T-cell (primary cell): ENCODE measurements around the gene CYP51A1. TPM values are rescaled to one million over a fixed set of nuclear protein-coding genes. Genes with fewer than 3 reads are reported as not detected.

Experiments
- ATAC-seq, 4 experiments: fragments of 200-7000 bp in 3 of 4; fragments of 150-1000 bp in 1 of 4; cut with Tn5 transposase; replicated peaks in 1 of 4; 1 replicate in 3 of 4; 2 replicates in 1 of 4; pipeline ENCODE4 v1.10.0; 2021; ENCODE audit warnings: moderate library complexity in 3 of 4, mild to moderate bottlenecking in 2 of 4, moderate number of reproducible peaks in 1 of 4
- CTCF ChIA-PET, 2 donors: fragments of 300-600 bp; sonication (Branson Sonifier 250); formaldehyde crosslinking; loops; one replicate each; lab custom pipeline; 2022; ENCODE audit warnings: antibody characterized with exemption in 2 of 2; lab: Charles Lee
- POLR2A ChIA-PET, 2 donors: fragments of 300-600 bp; sonication (Branson Sonifier 250); formaldehyde crosslinking; loops; one replicate each; lab custom pipeline; 2022; ENCODE audit warnings: antibody characterized with exemption in 2 of 2; lab: Charles Lee
- DNase-seq, 35 experiments: peaks; one replicate each; pipeline versions ENCODE4 v3.0.0 to v3.0.0-alpha.2; 2013 to 2023
- H3K27ac ChIP-seq: one replicate; pipeline ENCODE4 v1.5.1; 2013; ENCODE audit warnings: low read length
- H3K27me3 ChIP-seq, 2 experiments: replicated peaks in 1 of 2; 1 replicate in 1 of 2; 2 replicates in 1 of 2; pipeline versions ENCODE4 v1.6.1 to v1.7.0; 2013; ENCODE audit warnings: low read length in 1 of 2, mixed read lengths in 1 of 2; ENCODE audit not compliant: control insufficient read depth in 2 of 2, insufficient read depth in 2 of 2; ENCODE audit errors: extremely low read depth in 1 of 2
- H3K36me3 ChIP-seq, 2 donors: 1 replicate in 1 of 2; 2 replicates in 1 of 2; pipeline versions ENCODE4 v1.6.1 to v1.7.0; 2013; ENCODE audit warnings: low read length in 1 of 2; ENCODE audit not compliant: control insufficient read depth in 2 of 2, insufficient read depth in 1 of 2; ENCODE audit errors: extremely low read depth in 1 of 2
- H3K4me1 ChIP-seq, 2 experiments: 1 replicate in 1 of 2; 2 replicates in 1 of 2; pipeline versions ENCODE4 v1.6.1 to v1.7.0; 2013; ENCODE audit warnings: low read length in 2 of 2, mixed read lengths in 1 of 2; ENCODE audit not compliant: insufficient read depth in 2 of 2, control insufficient read depth in 1 of 2; ENCODE audit errors: extremely low read depth in 1 of 2
- H3K4me3 ChIP-seq, 2 donors: 1 replicate in 1 of 2; 2 replicates in 1 of 2; pipeline versions ENCODE4 v1.5.1 to v1.7.0; 2013; ENCODE audit warnings: mild to moderate bottlenecking in 2 of 2, low read length in 1 of 2, moderate library complexity in 1 of 2; ENCODE audit not compliant: control insufficient read depth in 1 of 2; ENCODE audit errors: extremely low read depth in 1 of 2
- H3K9me3 ChIP-seq: 2 replicates; pipeline ENCODE4 v1.7.0; 2013
- H3K27ac Mint-ChIP-seq, 2 donors: one replicate each; pipeline ENCODE4 v1.8.0; 2020 to 2021; ENCODE audit warnings: mild to moderate bottlenecking in 2 of 2, mixed read lengths in 2 of 2
- H3K27me3 Mint-ChIP-seq, 2 donors: one replicate each; pipeline ENCODE4 v1.8.0; 2021 to 2022; ENCODE audit warnings: mixed read lengths in 2 of 2
- H3K36me3 Mint-ChIP-seq: one replicate; pipeline ENCODE4 v1.8.0; 2021; ENCODE audit warnings: mixed read lengths
- H3K4me1 Mint-ChIP-seq, 3 donors: one replicate each; pipeline ENCODE4 v1.8.0; 2020 to 2022; ENCODE audit warnings: mixed read lengths in 3 of 3, mild to moderate bottlenecking in 1 of 3
- H3K4me3 Mint-ChIP-seq, 3 donors: one replicate each; pipeline ENCODE4 v1.8.0; 2020 to 2022; ENCODE audit warnings: mild to moderate bottlenecking in 3 of 3, mixed read lengths in 3 of 3, moderate library complexity in 3 of 3
- H3K9me3 Mint-ChIP-seq, 3 donors: one replicate each; pipeline ENCODE4 v1.8.0; 2020 to 2022; ENCODE audit warnings: mixed read lengths in 3 of 3
- WGBS: methylation state at CpG from one replicate; pipeline ENCODE4 v1.1.5; 2013; ENCODE audit warnings: missing lambda C conversion rate; ENCODE audit not compliant: insufficient coverage; 5-methylcytosine and 5-hydroxymethylcytosine counted together
- total RNA-seq, 35 experiments: library from RNA in 6 of 35; stranded (reverse) in 6 of 35; fragments of 120-200 nt in 1 of 35; gene quantifications; one replicate each; pipeline versions ENCODE4 v1.2.1 to v1.2.4 and lab custom pipeline; 2013 to 2026

The CYP51A1 gene
- total RNA-seq, 5 donors from 2014 or later (not counting 1 experiment from before 2014, with no cell fraction given) = 12.8 to 25.8 (median 18.5) TPM

DNA sequence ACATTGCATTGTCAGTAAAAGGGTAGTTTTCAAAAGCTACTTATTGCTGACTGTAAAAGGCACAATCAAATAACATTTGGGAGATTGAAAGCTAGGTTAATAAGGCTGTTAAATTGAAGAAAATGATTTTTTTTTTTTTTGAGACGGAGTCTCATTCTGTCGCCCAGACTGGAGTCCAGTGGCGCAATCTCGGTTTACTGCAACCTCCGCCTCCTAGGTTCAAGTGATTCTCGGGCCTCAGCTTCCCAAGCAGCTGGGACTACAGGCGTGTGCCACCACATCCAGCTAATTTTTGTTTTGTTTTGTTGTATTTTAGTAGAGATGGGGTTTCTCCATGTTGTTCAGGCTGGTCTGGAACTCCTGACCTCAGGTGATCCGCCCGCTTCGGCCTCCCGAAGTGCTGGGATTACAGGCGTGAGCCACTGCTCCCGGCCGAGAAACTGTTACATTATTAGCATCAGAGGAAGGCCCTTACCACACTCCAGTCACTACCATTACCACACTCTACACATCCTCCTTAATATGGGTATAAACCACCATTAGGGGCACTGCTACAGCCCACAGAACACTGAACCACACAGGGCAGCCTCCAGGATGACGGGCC lies 1.0 kb downstream of the CYP51A1 start:
- no peaks in the 10 kb centered on the region for H3K27me3 Mint-ChIP-seq
- peak overlapping the region; percentile 52 to 98 for H3K4me3 ChIP-seq
- DNase-seq = no peak
- H3K9me3 ChIP-seq = no peaks in the 10 kb centered on the region
- peak; percentile 1 to 11 (median 8) for ATAC-seq
- POLR2A ChIA-PET = interaction anchor here in 1 of 2 donors (0.6 to 1.4 kb wide), 4 partner anchors 56 to 564 kb away, joined by 3 to 4 read pairs (median 3); no protein-coding TSS in a partner anchor
- H3K9me3 Mint-ChIP-seq = no peaks in the 10 kb centered on the region
- CTCF ChIA-PET = interaction anchor here in 1 of 2 donors (0.7 to 1.5 kb wide), 4 partner anchors 110 to 399 kb away, joined by 3 to 6 read pairs (median 3); partner anchors contain the start of genes GATAD1 and RBM48
- H3K36me3 Mint-ChIP-seq = peaks cover 12% of the 10 kb centered on the region
- H3K27ac Mint-ChIP-seq = peak overlapping the region; percentile 94 to 99
- no peaks in the 10 kb centered on the region for H3K27me3 ChIP-seq
- H3K4me3 Mint-ChIP-seq = peak overlapping the region; percentile 89 to 99 (median 95)
- peak overlapping the region; percentile 81 for H3K27ac ChIP-seq
- H3K36me3 ChIP-seq = no peaks in the 10 kb centered on the region
- 24% methylated on average over 5 of the region's 15 CpGs for WGBS
- H3K4me1 Mint-ChIP-seq = peaks cover 31 to 37% (median 34%) of the 10 kb centered on the region in 3 donors
- H3K4me1 ChIP-seq = peaks cover 8 to 21% of the 10 kb centered on the region in 2 experiments

DNA sequence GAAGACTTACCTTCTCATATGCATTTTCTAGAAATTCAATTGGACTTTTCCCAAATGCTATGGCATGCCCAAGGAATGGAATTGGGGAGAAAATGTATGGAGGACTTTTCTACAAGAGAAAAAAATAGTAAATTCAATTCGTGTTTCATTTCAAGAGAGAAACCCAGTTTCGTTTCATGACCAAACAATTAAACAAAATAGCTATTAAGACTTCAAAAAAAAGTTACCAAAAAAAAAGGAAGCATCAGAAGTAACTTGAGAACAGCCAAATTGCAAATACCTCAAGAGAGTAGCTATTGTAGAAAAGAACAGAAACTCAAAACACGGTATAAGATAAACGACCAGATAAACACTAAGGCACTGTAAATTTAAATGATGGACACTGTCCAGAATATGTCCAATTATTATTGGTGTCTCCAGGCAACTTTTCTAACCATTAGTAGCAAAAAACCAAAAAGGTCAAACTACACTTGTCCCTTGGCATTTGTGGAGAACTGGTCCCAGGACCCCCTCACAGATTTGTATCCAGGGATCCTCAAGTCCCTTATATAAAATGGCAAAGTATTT lies 2.4 kb downstream of the CYP51A1 start:
- Mint-ChIP-seq H3K4me3 (no peak overlapping the region), H3K4me1 (peaks cover 31 to 37% (median 34%) of the 10 kb centered on the region in 3 donors), H3K27me3 (no peaks in the 10 kb centered on the region), H3K9me3 (no peaks in the 10 kb centered on the region), H3K27ac (no peak overlapping the region), H3K36me3 (peaks cover 22% of the 10 kb centered on the region)
- 92% methylated on average over 2 of the region's 4 CpGs for WGBS
- no peaks in the 10 kb centered on the region for H3K27me3 ChIP-seq
- peaks cover 8 to 21% of the 10 kb centered on the region in 2 experiments for H3K4me1 ChIP-seq
- H3K27ac ChIP-seq = no peak overlapping the region
- POLR2A ChIA-PET = interaction anchor here (0.6 to 1.4 kb wide), 6 partner anchors 17 to 626 kb away, joined by 3 to 6 read pairs (median 4); partner anchors contain the start of gene RBM48 (in 1 of the 2)
- no peak overlapping the region for H3K4me3 ChIP-seq
- ATAC-seq (no peak), DNase-seq (no peak)
- CTCF ChIA-PET = interaction anchor here (0.6 to 1.5 kb wide), 7 partner anchors 16 to 642 kb away, joined by 3 to 8 read pairs (median 4); partner anchors contain the start of genes GATAD1 (in 2 of the 2) and RBM48 (in 1 of the 2)
- H3K36me3 ChIP-seq = no peaks in the 10 kb centered on the region
- no peaks in the 10 kb centered on the region for H3K9me3 ChIP-seq

- Mint-ChIP-seq H3K27me3 (no peaks in the 10 kb centered on the region), H3K9me3 (no peaks in the 10 kb centered on the region), H3K36me3 (peaks cover 29% of the 10 kb centered on the region), H3K4me3 (no peak overlapping the region), H3K27ac (peak overlapping the region in 1 of 2 donors; percentile 4), H3K4me1 (peaks cover 31 to 35% (median 34%) of the 10 kb centered on the region in 3 donors)
- Histone ChIP-seq H3K27ac (no peak overlapping the region), H3K27me3 (no peaks in the 10 kb centered on the region), H3K4me1 (peaks cover 8 to 21% of the 10 kb centered on the region in 2 experiments), H3K4me3 (no peak overlapping the region), H3K36me3 (no peaks in the 10 kb centered on the region), H3K9me3 (no peaks in the 10 kb centered on the region)
- ATAC-seq (no peak), DNase-seq (no peak)
- CTCF ChIA-PET = no interaction called here
- POLR2A ChIA-PET = interaction anchor here in 1 of 2 donors (0.7 kb wide), 2 partner anchors 16 to 99 kb away, joined by 4 to 5 read pairs; no protein-coding TSS in a partner anchor
- 98% methylated on average over 5 of the region's 5 CpGs for WGBS
Measured at GRCh38 chr7:92131093-92131492, 3.2 kb downstream of the CYP51A1 start.

- no peaks in the 10 kb centered on the region for H3K27me3 Mint-ChIP-seq
- H3K4me3 Mint-ChIP-seq = no peak overlapping the region
- H3K27me3 ChIP-seq = no peaks in the 10 kb centered on the region
- H3K36me3 ChIP-seq = peaks cover 0 to 25% of the 10 kb centered on the region in 2 donors
- ATAC-seq (no peak), DNase-seq (no peak)
- H3K27ac Mint-ChIP-seq = no peak overlapping the region
- CTCF ChIA-PET = no interaction called here
- H3K4me3 ChIP-seq = no peak overlapping the region
- H3K9me3 Mint-ChIP-seq = peaks cover 0 to 4% (median 0%) of the 10 kb centered on the region in 3 donors
- H3K27ac ChIP-seq = no peak overlapping the region
- peaks cover 0 to 5% (median 2%) of the 10 kb centered on the region in 3 donors for H3K4me1 Mint-ChIP-seq
- POLR2A ChIA-PET = interaction anchor here in 1 of 2 donors (1.1 kb wide), 1 partner anchor 76 kb away, joined by 3 read pairs; no protein-coding TSS in a partner anchor
- no peaks in the 10 kb centered on the region for H3K9me3 ChIP-seq
- H3K4me1 ChIP-seq = no peaks in the 10 kb centered on the region
- peaks cover 66% of the 10 kb centered on the region for H3K36me3 Mint-ChIP-seq
Measured at GRCh38 chr7:92121681-92122080, 12.6 kb downstream of the CYP51A1 start.

GRCh38 chr7:92119213-92119759 lies 15.0 kb downstream of the CYP51A1 start:
- H3K4me3 Mint-ChIP-seq = no peak overlapping the region
- no peak overlapping the region for H3K27ac Mint-ChIP-seq
- ATAC-seq (no peak), DNase-seq (no peak)
- Histone ChIP-seq H3K9me3 (no peaks in the 10 kb centered on the region), H3K4me1 (no peaks in the 10 kb centered on the region), H3K27me3 (no peaks in the 10 kb centered on the region), H3K36me3 (peaks cover 2 to 15% of the 10 kb centered on the region in 2 donors), H3K4me3 (no peak overlapping the region), H3K27ac (no peak overlapping the region)
- peaks cover 64% of the 10 kb centered on the region for H3K36me3 Mint-ChIP-seq
- peaks cover 0 to 5% (median 2%) of the 10 kb centered on the region in 3 donors for H3K4me1 Mint-ChIP-seq
- no CpG with 5 or more reads among the region's 1 CpG for WGBS
- peaks cover 0 to 4% (median 0%) of the 10 kb centered on the region in 3 donors for H3K9me3 Mint-ChIP-seq
- ChIA-PET CTCF (no interaction called here), POLR2A (no interaction called here)
- H3K27me3 Mint-ChIP-seq = no peaks in the 10 kb centered on the region

DNA sequence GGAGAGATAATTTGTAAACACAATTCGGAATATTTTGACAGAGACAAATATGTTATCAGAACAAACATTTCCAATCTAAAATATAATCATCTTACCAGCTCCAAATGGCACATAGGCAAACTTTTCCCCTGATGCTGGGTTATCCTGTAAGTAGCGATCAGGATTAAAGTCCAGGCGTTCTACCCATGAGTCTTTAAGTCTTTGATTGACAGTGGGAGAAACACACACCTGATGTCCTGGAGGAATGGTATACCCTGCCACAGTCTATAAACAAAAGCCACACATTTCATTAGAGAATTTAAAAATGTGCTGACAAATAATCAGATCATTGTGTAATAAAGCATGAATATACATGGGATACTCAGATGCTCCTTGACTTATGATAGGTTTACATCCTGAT lies 17.3 kb downstream of the CYP51A1 start:
- H3K27ac ChIP-seq = no peak overlapping the region
- CTCF ChIA-PET = no interaction called here
- Mint-ChIP-seq H3K4me3 (no peak overlapping the region), H3K36me3 (peaks cover 52% of the 10 kb centered on the region), H3K4me1 (peaks cover 0 to 5% (median 2%) of the 10 kb centered on the region in 3 donors), H3K27me3 (no peaks in the 10 kb centered on the region), H3K9me3 (peaks cover 0 to 2% (median 0%) of the 10 kb centered on the region in 3 donors), H3K27ac (no peak overlapping the region)
- peaks cover 2 to 7% of the 10 kb centered on the region in 2 donors for H3K36me3 ChIP-seq
- H3K4me3 ChIP-seq = no peak overlapping the region
- H3K9me3 ChIP-seq = no peaks in the 10 kb centered on the region
- DNase-seq (no peak), ATAC-seq (no peak)
- no peaks in the 10 kb centered on the region for H3K4me1 ChIP-seq
- no peaks in the 10 kb centered on the region for H3K27me3 ChIP-seq
- POLR2A ChIA-PET = no interaction called here
- WGBS = no CpG with 5 or more reads among the region's 3 CpGs
